Limb (tissue), 2 donors: ENCODE measurements around the gene RNF207.
"Not testable (repeated sequence)": the region's sequence is repeated elsewhere in the genome, so short reads cannot be mapped to it uniquely, and the experiment has no call there.

Source experiments
- DNase-seq, 2 donors: peaks; one replicate each; pipeline ENCODE4 v3.0.0-alpha.2; 2016; ENCODE audit errors: extremely low spot score in 2 of 2

The RNF207 gene

GRCh38 chr1:6199298-6200187 lies 6.4 kb upstream of the RNF207 start, which contains the start of gene RPL22:
Gene RPL22, minus strand, starts transcription at chr1:6199595. Its CDS starts 22 bp downstream, at chr1:6199573.
- peak; percentile 96 to 99 for DNase-seq

DNA sequence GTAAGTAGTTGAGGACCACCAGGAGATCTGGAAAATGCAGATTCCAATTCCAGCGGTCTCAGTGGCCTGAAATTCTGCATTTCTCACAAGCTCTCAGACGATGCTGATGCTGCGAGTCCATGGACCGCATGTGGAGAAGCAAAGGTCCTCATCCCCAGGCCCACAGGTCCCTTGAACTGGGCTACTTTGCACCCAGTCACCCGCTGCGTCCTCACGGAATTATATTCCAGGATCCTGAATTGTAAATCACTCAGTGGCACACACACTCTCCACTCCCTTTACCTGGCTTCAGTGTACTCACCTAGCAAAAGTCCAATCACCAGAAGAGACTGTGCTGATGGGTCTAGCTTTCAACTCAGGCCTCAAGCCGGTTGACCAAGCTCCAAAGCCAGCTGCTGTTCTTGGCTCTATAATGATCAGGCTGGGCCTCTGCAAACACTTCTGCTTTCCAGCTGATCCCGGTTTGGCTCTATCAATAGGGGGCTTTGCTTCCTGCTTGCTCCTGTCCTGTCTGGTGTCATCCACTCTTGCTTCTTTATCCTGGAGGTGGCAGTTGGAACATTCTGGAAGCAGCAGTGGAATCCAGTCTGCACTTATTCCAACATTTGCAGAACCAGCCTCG lies 5.6 kb upstream of the RNF207 start:
- no peak for DNase-seq

DNA sequence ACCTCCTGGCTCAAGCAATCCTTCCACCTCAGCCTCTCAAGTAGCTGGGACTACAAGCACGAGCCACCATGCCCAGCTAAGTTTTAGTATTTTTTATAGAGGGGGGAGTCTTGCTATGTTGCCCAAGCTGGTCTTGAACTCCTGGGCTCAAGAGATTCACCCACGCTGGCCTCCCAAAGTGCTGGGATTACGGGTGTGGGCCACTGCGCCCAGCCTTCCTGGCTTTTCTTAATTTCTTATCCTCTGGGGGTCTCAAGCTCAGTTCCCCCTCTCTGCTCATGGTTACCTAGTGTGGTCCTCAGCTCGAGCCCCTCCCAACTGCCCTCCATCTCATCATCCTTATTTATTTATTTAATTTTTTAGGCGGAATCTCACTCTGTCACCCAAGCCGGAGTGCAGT lies 3.7 kb upstream of the RNF207 start:
- DNase-seq = no peak

DNA sequence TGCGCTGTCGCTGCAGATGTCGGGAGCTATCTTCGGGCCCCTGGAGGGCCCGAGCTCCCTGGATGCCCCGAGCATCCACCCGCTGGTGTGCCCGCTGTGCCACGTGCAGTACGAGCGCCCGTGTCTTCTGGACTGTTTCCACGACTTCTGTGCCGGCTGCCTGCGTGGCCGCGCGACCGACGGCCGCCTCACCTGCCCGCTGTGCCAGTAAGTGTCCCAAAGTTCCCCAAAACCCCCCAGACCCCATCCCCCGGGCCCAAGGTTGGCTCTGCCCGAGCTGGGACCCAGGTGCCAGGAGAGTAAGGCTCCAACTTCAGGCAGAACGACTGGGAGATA lies 569 bp downstream of the RNF207 start:
- DNase-seq = no peak

- DNase-seq = peak in 1 of 2 donors; percentile 46
Measured at GRCh38 chr1:6207075-6207885, 1.4 kb downstream of the RNF207 start.

DNA sequence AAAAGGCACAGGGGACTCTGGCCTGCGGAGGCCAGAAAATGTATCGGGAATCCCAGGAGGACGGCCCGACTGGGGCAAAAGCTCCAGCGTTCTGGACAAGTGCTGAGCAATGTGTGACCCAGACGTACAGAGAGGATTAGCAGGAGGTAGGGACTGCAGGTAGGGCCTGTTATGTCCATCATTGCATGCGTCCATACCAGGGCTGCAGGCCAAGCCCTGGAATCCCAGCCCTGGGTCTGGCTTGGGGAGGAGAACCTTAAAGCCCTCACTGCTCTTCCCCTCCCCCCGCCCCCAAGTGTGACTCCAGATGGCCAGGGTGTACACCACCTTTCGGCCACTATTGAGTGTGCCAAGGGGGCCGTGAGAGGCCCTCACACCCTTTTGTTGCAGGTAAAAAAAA lies 2.0 kb downstream of the RNF207 start:
- DNase-seq = no peak

GRCh38 chr1:6208723-6209660 lies 3.1 kb downstream of the RNF207 start:
- peak in 1 of 2 donors; percentile 79 for DNase-seq

GRCh38 chr1:6209661-6210580 lies 4.0 kb downstream of the RNF207 start:
- DNase-seq = no peak

GRCh38 chr1:6210591-6211355 lies 4.9 kb downstream of the RNF207 start:
- DNase-seq = no peak

DNA sequence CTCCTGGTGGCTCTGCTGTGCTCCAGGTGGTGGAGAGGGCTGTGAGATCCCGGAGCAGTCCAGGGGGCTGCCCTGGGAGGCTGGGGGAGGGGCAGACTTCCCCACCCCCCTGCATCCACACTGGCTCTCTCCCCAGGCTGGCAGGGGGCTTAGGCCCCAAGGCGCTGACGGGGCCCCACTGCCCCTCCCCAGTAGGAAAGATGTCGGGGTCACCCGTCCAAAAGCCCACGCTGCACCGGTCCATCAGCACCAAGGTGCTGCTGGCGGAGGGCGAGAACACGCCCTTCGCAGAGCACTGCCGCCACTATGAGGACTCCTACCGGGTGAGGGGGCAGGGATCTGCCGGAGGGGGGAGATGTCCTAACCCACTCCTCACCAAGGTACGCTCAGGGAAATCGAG lies 5.8 kb downstream of the RNF207 start:
- no peak for DNase-seq

DNA sequence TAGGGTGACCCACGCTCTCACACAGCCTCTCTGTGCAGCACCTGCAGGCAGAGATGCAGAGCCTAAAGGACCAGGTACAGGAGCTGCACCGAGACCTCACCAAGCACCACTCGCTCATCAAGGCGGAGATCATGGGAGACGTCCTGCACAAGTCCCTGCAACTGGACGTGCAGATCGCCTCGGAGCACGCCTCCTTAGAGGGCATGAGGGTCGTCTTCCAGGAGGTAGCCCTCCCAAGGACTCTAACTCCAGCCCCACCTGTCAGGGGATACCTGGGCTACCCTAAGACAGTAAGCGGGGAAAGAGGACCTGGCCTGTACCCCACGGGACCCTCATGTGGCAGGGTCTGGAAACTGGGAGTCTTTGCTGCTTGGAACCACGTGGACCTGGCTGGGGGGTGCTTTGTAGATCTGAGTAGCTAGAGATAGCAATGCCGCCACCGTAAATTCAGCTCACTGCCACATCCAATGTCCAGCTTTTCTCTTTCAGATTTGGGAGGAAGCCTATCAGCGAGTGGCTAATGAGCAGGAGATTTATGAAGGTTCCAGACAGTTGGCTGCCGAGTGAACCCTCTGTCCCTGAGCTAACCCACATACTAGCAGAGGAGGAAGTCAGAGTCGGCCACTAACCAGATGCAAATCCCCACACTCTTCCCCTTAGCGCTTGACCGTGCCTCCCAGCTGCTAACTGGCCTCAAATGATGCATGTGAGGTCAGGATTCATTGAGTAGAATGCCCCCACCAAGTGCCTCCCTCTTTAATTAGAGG lies 6.5 kb downstream of the RNF207 start:
- DNase-seq = no peak

GRCh38 chr1:6218375-6219164 lies 12.7 kb downstream of the RNF207 start:
- DNase-seq = no peak

DNA sequence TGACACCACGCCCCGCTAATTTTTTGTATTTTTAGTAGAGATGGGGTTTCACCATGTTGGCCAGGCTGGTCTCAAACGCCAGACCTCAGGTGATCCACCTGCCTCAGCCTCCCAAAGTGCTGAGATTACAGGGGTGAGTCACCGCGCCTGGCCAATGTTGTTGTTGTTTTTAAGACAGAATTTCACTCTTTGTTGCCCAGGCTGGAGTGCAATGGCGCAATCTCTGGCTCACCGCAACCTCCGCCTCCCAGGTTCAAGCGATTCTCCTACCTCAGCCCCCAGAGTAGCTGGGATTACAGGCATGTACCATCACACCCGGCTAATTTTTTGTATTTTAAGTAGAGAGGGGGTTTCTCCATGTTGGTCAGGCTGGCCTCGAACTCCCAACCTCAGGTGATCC lies 13.7 kb downstream of the RNF207 start:
- not testable (repeated sequence) for DNase-seq

- DNase-seq = no peak
Measured at GRCh38 chr1:6220236-6220635, 14.3 kb downstream of the RNF207 start.

DNA sequence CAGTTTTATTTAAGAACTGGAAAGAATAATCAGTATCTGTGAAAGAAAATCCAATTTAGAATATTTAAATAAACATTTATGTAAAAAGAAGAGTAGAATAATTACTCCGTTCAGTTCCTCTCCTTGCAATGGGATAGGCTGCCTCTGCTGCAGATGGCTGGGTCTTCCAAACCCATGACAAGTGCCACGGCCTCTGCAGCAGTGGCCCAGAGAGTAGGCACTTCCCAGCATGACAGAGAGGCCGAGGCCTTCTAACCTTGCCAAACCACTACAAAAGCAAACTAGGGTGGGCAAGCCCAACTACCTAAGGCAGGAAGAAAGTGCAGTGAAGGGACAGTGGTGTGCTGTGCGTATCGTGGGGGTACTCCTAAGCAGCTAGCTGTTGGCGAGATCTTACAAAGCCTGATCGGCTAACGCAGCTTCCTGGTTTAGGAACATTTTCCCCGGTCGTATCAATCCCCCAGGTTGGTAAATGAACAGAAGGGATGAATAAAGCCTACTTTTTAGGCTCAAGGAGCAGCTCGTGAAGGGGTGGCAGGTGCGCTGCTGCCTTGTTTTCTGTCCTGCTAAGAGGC lies 15.4 kb downstream of the RNF207 start:
- no peak for DNase-seq

GRCh38 chr1:6222636-6223035 lies 16.7 kb downstream of the RNF207 start:
- DNase-seq = peak in 1 of 2 donors; percentile 78

DNA sequence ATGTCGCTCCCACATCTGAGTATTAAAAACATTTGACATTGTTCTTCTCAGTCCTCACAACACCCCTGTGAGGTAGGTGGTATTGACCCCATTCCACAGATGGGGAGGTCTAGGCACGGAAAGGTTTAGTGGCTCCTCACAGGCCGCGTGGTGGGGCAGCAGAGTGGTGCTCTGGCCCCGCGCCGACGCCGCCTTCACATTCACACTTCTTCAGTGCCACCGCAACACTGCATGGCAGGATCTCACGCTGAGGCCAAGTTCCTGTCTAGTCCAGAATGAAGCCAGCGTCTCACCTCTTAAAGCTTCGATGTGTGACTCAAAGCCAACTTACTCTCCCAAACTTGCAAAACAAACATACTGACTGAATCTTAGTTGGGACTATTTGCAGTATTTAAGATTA lies 17.7 kb downstream of the RNF207 start:
- no peak for DNase-seq
